Duodenal mucosa (tissue), 2 donors: ENCODE data around the gene TNIP2.
"Not testable (repeated sequence)": the region's sequence is repeated elsewhere in the genome, so short reads cannot be mapped to it uniquely, and the experiment has no call there.

Experiments used
- H3K27ac ChIP-seq: one replicate; pipeline ENCODE4 v1.7.0; 2013; ENCODE audit warnings: low read depth, low read length
- H3K27me3 ChIP-seq, 2 donors: one replicate each; pipeline ENCODE4 v1.7.0; 2013; ENCODE audit warnings: low read length in 2 of 2, control low read depth in 1 of 2; ENCODE audit not compliant: insufficient read depth in 2 of 2, control insufficient read depth in 1 of 2
- H3K36me3 ChIP-seq, 2 donors: one replicate each; pipeline ENCODE4 v1.7.0; 2013; ENCODE audit warnings: low read length in 2 of 2, control low read depth in 1 of 2; ENCODE audit not compliant: insufficient read depth in 2 of 2, control insufficient read depth in 1 of 2
- H3K4me1 ChIP-seq, 2 donors: one replicate each; pipeline ENCODE4 v1.7.0; 2013; ENCODE audit warnings: low read length in 2 of 2, control low read depth in 1 of 2; ENCODE audit not compliant: insufficient read depth in 2 of 2, control insufficient read depth in 1 of 2
- H3K4me3 ChIP-seq, 2 donors: one replicate each; pipeline ENCODE4 v1.7.0; 2013; ENCODE audit warnings: low read length in 2 of 2, low read depth in 1 of 2
- H3K9ac ChIP-seq, 2 donors: one replicate each; pipeline ENCODE4 v1.7.0; 2013; ENCODE audit warnings: low read length in 2 of 2, low read depth in 1 of 2
- H3K9me3 ChIP-seq, 2 donors: one replicate each; pipeline ENCODE4 v1.7.0; 2013; ENCODE audit warnings: low read length in 2 of 2, control low read depth in 1 of 2; ENCODE audit not compliant: control insufficient read depth in 1 of 2

TNIP2 gene

GRCh38 chr4:2788101-2788500 lies 32.0 kb upstream of the TNIP2 start:
- H3K9me3 ChIP-seq: no peaks in the 10 kb centered on the region
- no peak overlapping the region for H3K27ac ChIP-seq
- no peaks in the 10 kb centered on the region for H3K27me3 ChIP-seq
- no peak overlapping the region for H3K9ac ChIP-seq
- H3K36me3 ChIP-seq: no peaks in the 10 kb centered on the region
- H3K4me1 ChIP-seq: peaks cover 19 to 42% of the 10 kb centered on the region in 2 donors
- H3K4me3 ChIP-seq: no peak overlapping the region

DNA sequence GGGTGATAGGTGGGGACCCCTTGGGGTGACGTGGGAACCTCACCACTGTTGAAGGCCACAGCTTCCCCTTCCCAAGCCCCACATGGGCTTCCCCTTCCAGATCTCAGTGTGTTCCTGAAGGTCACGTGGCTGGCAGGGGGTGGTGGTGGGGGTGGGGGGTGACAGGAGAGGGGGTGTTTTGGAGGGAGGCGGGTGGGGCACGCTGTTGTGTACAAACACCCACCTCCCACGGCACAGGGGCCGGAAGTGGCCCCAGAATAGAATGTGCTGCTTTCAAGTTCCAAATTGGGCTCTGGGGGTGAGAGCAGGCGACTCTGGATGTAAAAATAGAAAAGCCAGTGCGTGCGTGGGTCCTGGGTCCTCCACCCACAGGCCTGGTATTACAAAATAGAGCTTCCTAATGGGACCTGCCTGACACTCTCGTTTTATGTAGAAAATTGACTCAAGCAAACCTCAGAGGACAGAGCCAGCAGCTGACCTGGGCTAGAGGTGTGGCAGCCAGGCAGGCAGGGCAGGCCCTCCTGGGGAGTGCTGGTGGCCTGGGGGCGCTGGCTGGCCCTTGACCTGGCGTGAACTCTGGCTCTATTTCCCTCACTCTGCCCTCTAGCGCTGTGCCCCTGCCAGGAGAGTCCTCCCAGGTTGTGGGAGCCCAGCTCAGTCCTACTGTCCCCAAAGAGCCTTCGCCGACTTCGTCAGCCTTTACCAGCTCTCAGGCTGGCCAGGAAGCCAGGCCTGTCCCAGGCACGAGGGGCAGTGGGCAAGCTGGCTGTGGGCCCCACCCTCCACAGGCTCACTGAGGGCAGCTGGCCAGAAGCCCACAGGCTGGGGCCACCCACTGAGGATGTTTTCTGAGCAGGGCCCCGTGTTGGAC lies 31.3 kb upstream of the TNIP2 start:
- Histone ChIP-seq H3K4me1 (peaks cover 17 to 40% of the 10 kb centered on the region in 2 donors), H3K9me3 (no peaks in the 10 kb centered on the region), H3K27me3 (no peaks in the 10 kb centered on the region), H3K9ac (no peak overlapping the region), H3K4me3 (no peak overlapping the region), H3K36me3 (no peaks in the 10 kb centered on the region), H3K27ac (no peak overlapping the region)

DNA sequence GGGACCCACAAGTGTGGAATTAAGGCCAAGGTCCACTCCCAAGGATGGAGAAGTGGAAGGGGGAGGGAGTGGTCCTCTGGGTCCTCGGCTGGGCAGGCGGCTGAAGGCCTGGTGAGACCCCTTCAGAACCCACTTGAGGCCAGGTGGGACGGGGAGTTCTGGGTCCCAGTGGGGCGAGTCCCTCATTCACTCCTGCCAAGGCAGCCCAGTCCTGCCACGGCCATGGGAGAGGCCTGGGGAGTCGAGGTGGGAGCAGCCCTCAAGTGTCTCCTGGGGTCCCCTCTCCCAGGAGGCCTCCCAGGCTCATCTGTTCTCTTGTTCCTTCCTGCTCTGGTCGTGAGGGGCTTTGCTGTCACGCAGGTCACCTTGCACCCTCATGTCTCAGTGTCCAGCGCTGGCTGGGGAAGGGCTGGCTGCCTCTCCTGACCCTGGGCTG lies 30.7 kb upstream of the TNIP2 start:
- no peak overlapping the region for H3K9ac ChIP-seq
- peaks cover 11 to 34% of the 10 kb centered on the region in 2 donors for H3K4me1 ChIP-seq
- no peak overlapping the region for H3K27ac ChIP-seq
- H3K36me3 ChIP-seq: no peaks in the 10 kb centered on the region
- no peak overlapping the region for H3K4me3 ChIP-seq
- no peaks in the 10 kb centered on the region for H3K27me3 ChIP-seq
- no peaks in the 10 kb centered on the region for H3K9me3 ChIP-seq

DNA sequence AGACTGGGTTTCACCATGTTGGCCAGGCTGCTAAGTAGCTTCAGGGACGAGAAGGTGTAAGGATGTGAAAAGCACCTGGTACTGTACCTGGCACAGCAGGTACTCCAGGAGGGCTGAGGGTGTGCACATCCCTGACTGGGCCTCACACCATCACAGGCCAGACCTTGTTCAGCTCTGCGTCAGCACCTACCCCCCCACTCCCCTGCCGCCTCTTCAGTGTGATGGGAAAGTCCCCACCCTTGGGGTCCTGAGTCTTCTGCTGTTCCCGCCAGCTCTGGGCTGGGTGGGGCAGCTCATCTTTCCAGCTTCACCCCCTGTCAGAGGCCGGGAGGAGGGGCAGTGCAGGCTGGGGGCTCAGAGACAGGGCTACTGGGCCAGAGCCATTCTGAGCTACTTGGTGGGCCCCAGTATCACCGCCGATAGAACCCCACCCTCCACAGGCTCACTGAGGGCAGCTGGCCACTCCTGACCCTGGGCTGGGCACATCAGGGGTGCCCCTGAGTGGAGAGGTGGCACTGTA lies 30.1 kb upstream of the TNIP2 start:
- Histone ChIP-seq H3K9me3 (no peaks in the 10 kb centered on the region), H3K4me3 (no peak overlapping the region), H3K4me1 (peaks cover 7 to 29% of the 10 kb centered on the region in 2 donors), H3K36me3 (no peaks in the 10 kb centered on the region), H3K27ac (no peak overlapping the region), H3K9ac (no peak overlapping the region), H3K27me3 (no peaks in the 10 kb centered on the region)

- H3K27ac ChIP-seq: no peak overlapping the region
Observed at GRCh38 chr4:2785613-2786012, 29.5 kb upstream of the TNIP2 start.

DNA sequence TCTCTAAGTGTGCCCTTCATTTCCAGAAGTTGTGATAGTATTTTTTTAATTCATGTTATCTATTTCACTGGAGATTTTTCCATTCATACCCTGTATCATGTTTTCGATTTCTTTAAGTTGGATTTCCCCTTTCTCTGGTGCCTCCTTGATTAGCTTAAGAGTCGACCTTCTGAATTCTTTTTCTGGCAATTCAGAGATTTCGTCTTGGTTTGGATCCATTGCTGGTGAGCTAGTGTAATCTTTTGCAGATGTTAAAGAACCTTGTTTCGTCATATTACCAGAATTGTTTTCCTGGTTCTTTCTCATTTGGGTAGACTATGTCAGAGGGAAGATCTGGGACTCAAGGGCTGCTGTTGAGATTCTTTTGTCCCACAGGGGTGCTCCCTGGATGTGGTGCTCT lies 27.7 kb upstream of the TNIP2 start:
- Histone ChIP-seq H3K9ac (no peak overlapping the region), H3K4me1 (peaks cover 7 to 27% of the 10 kb centered on the region in 2 donors), H3K9me3 (no peaks in the 10 kb centered on the region), H3K36me3 (no peaks in the 10 kb centered on the region), H3K4me3 (no peak overlapping the region), H3K27ac (no peak overlapping the region), H3K27me3 (no peaks in the 10 kb centered on the region)

More at GRCh38 chr4:2785613-2786012, 29.5 kb upstream of the TNIP2 start:
- Histone ChIP-seq H3K4me3 (no peak overlapping the region), H3K4me1 (peaks cover 7 to 29% of the 10 kb centered on the region in 2 donors), H3K27me3 (no peaks in the 10 kb centered on the region), H3K36me3 (no peaks in the 10 kb centered on the region), H3K9ac (no peak overlapping the region), H3K9me3 (no peaks in the 10 kb centered on the region)

- H3K36me3 ChIP-seq: no peaks in the 10 kb centered on the region
- no peak overlapping the region for H3K9ac ChIP-seq
- H3K27ac ChIP-seq: no peak overlapping the region
- H3K9me3 ChIP-seq: no peaks in the 10 kb centered on the region
- H3K27me3 ChIP-seq: no peaks in the 10 kb centered on the region
- peaks cover 5 to 11% of the 10 kb centered on the region in 2 donors for H3K4me1 ChIP-seq
- H3K4me3 ChIP-seq: no peak overlapping the region
Observed at GRCh38 chr4:2781911-2782310, 25.8 kb upstream of the TNIP2 start.

- H3K9ac ChIP-seq, H3K27ac ChIP-seq, H3K4me3 ChIP-seq, H3K9me3 ChIP-seq, H3K4me1 ChIP-seq, H3K36me3 ChIP-seq, H3K27me3 ChIP-seq: not testable (repeated sequence)
Observed at GRCh38 chr4:2780643-2781042, 24.5 kb upstream of the TNIP2 start.

DNA sequence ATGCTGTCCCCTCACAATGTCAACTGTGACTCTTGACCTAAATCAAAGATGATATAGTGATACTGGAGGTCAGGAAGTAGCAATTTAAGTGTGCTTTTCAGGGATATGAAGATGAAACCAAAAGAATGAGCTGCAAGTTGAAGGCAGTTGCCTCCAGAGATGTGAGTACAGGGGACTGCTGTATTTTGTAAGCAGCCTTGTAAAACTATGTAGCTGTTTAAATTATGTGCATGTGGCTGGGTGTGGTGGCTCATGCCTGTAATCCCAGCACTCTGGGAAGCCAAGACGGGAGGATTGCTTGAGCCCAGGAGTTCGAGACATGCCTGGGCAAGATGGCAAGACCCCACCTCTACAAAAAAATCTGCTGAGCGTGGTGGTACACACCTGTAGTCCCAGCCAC lies 15.1 kb upstream of the TNIP2 start:
- H3K9ac ChIP-seq: no peak overlapping the region
- no peaks in the 10 kb centered on the region for H3K9me3 ChIP-seq
- H3K27ac ChIP-seq: no peak overlapping the region
- no peaks in the 10 kb centered on the region for H3K36me3 ChIP-seq
- H3K27me3 ChIP-seq: no peaks in the 10 kb centered on the region
- no peak overlapping the region for H3K4me3 ChIP-seq
- H3K4me1 ChIP-seq: no peaks in the 10 kb centered on the region

DNA sequence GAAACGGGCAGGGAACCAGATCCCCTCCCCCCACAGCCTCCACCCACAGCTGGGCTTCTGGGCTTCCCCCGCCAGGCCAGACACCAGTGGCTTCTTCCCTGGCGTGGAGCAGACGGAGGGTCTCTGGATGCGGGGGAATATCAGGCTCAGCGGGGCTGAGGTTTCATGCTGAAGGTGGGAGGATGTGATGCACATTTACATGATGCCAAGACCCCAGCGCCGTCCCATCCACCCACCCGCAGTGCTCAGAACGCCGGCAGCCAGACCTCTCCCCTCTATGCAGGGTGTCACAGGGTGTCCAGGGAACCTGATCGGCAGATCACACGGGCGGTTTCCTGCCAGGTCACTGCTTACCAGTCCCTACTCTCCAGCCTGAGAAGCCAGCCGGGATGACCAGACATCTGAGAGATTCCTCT lies 12.8 kb upstream of the TNIP2 start:
- no peak overlapping the region for H3K9ac ChIP-seq
- no peak overlapping the region for H3K4me3 ChIP-seq
- H3K36me3 ChIP-seq: no peaks in the 10 kb centered on the region
- no peaks in the 10 kb centered on the region for H3K9me3 ChIP-seq
- H3K27me3 ChIP-seq: no peaks in the 10 kb centered on the region
- H3K4me1 ChIP-seq: no peaks in the 10 kb centered on the region
- no peak overlapping the region for H3K27ac ChIP-seq
